Activated CD8-positive, alpha-beta memory T cell treated with anti-CD3 and anti-CD28 coated beads for 24 hours (primary cell): ENCODE data around the gene UBQLNL.

Experiments used
- DNase-seq: peaks from one replicate; pipeline ENCODE4 v3.0.0-alpha.2; 2020

The UBQLNL gene

DNA sequence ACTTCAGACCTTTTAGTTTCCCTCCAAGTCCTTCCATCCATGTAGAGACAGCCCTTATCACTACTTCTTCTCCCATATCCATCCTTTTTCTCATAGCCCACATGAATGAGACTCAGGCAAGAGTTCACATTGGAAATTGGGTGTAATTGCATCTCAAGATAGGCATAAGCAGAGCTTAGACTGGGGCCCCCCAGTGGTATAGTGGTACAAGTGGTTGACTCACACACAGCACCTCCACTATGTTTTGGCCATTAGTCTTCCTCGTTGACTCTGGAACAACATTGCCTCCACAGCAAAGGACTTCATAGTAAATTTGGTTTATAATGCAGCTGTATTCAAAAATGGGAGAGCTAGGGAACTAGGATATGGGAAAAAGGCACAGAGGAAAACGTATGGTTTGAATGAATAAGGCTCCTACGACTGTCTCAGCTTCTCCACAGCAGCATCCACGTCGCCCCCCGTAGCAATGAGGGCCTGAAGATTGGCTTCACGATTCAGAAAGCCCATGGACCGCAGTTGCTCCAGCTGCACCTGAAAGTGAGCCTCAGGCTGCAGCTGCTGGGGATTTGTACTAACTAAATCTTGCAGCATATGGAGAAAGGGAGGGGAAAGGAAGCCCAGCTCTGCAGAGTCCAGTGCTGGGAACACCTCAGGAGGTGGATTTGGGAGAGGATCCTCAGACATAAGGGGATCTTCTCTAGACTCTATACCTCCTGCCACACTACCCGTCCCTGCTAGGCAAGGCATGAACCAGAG lies 9.1 kb downstream of the UBQLNL start:
- DNase-seq, result no peak

DNA sequence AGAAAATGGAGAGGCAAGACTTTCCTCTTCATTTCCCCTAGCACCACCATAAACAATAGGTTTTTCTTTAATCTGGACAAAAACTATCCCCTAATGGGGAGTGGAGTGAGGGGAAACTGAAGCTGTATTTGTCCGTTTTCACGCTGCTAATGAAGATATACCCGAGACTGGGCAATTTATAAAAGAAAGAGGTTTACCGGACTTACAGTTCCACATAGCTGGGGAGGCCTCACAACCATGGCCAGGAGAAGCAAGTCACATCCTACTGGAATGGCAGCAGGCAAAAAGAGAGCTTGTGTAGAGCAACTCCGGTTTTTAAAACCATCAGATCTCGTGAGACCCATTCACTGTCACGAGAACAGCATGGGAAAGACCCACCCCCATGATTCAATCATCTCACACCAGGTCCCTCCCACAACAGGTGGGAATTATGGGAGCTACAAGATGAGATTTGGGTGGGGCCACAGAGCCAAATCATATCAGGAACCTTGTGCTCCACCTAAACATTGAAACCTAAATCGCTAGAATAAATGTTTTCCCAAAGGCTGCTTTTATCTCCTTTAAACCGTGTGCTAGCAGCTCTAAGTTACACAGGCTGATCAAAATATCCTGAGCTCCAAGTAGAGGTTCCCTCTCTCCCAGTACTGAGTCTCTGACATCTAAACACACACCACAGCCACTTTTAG lies 11.0 kb downstream of the UBQLNL start:
- DNase-seq, result no peak

DNA sequence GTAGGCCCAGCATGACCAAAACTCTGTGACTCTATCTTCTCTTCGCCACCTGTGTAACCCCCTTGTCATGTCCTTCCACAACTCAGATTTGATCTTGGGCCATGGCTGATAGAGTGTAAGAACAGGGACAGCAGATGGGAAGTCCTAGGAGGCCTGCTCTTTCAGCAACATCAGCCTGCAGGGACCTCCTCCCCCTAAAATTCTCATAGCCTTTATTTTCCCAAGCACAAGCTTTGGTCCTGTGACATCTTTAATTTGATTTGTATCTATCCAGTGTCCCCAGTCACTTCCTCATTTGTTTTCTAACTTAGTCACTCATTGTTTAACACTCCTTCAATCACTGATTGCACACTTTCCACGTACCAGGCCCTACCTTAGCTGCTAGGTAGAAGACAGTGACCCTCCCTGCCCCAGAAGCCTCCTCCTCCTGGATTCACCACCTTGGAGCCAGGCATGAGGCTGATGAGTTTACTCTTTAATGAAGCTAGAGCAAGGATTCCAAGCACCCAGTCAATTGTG lies 12.0 kb downstream of the UBQLNL start:
- DNase-seq, result no peak

DNA sequence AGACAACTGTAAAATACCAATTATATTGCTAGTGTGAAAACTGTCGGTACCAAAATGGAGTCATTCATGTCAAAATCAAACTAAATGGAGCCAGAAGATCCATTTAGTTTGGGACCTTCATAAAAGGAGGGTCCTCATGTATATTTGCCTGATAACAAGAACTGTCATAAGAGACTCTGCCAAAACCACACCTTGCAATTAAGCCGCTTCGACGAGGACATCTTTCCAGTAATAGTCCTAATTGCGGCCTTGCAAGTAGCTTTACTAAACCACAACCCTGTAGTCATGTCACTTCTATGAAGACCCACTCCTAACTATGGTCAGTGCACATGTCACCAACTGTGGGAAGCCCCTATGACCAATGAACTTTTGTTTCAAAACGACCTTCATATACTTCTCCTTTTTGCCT lies 16.1 kb downstream of the UBQLNL start:
- DNase-seq, result no peak

DNA sequence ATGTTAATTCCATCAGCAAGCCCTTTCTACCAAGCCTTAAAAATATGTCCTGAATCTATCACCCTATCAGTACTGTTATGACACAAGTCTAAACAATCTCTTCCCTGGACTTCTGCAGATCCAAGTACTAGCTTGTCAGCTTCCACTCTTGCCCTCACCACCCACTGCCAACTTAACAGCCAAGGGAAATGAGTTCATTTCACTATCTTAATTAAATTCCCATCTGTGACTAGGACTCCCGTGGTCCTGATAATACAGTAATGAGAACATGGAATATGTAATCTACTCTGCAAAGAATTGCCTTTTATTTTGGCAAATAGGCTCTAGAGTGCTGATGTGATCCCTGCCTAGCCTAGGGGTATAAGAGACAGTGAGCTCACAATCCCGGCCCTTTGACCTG lies 16.8 kb downstream of the UBQLNL start:
- no peak for DNase-seq

DNA sequence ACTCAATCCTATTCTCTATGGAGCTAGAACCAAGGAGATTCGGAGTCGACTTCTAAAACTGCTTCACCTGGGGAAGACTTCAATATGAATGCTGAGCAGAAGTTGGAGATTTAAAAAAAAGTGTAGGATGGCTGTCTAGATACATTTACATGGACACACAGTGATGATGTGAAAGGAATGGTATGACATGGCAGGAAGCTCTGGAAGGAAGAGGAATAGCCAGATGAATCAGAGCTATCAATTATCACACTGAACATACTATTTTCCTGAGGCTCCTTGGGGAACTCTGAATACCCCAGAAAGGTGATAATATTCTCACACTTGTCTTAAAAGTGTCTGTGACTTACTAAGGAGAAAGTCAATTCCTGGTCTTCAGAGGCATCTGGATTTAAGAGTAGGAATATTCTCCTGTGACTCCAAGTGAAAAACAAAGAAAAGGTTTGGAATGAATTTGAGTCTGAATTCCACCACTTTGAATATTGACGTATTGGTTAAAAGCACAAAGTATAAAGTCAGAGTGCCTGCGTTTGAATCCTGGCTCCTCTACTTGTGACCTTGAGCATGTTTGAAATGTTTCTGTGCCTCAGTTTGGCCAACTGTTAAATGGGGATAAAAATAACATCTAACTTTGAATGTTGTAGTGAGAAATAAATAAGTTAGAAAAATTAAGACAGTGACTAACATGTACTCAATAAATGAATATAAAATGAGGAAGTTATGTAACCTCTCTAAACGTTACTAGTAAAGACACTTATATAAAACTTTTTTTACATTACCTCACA lies 26.7 kb downstream of the UBQLNL start:
- no peak for DNase-seq

DNA sequence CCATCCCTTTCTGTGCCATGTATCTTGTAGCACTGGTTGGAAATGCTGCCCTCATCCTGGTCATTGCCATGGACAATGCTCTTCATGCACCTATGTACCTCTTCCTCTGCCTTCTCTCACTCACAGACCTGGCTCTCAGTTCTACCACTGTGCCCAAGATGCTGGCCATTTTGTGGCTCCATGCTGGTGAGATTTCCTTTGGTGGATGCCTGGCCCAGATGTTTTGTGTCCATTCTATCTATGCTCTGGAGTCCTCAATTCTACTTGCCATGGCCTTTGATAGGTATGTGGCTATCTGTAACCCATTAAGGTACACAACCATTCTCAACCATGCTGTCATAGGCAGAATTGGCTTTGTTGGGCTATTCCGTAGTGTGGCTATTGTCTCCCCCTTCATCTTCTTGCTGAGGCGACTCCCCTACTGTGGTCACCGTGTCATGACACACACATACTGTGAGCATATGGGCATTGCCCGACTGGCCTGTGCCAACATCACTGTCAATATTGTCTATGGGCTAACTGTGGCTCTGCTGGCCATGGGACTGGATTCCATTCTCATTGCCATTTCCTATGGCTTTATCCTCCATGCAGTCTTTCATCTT lies 27.6 kb downstream of the UBQLNL start:
- no peak for DNase-seq

DNA sequence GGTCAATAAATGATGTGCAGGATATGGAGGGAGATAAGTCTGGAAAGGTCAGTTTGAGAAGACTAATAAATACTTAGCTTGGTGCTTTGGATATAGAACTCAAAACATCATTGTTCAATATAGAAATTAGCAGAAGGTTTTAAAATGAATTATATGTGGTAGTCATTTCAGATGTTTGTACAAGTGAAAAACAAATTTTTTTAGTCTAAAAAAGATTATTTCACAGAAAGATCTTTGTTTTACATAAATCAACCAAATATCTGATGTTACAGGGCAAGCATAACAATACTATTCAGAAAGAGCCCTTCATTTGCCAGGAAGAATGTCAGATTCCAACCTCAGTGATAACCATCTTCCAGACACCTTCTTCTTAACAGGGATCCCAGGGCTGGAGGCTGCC lies 28.1 kb downstream of the UBQLNL start, which contains the start of gene OR52D1:
Gene OR52D1 (plus strand): TSS at position 301 of the 400 bp plus-strand sequence. CDS start 22 bp downstream, at position 323.
- DNase-seq, result no peak

DNA sequence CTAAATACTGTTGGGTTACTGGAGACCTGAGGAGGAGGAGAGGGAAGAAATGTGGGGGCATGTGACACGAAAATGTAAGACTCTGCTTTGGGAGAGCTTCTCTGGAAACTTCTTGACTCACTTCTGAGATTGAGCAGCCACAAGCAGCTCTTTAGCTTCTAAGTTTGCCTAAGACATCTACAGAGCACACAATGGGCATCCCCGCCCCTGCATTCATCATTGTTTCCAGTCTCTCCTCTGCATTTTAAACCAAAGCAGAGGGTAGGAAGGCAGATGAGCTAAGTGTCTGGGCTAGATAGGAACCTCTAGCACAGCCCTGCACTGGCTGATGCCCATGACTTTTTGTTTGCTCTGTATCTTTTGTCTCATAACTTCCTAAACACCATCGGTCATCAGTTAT lies 30.1 kb downstream of the UBQLNL start:
- no peak for DNase-seq

DNA sequence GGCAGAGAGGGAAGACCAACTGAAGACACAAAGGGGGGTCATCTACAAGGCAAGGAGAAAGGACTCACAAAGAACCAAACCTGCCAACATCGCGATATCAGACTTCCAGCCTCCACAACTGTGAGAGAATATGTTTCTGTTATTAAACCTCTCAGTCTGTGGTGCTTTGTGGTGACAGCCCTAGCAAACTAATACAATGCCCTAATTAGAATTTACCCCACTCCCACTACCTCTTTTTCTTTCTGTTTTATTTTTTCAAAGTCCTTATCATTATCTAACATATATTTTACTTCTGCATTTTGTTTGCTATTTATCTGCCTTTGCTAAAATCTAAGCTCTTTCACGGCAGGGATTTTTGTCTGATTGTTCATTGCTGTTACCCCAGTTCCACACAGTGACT lies 30.5 kb downstream of the UBQLNL start:
- no peak for DNase-seq

DNA sequence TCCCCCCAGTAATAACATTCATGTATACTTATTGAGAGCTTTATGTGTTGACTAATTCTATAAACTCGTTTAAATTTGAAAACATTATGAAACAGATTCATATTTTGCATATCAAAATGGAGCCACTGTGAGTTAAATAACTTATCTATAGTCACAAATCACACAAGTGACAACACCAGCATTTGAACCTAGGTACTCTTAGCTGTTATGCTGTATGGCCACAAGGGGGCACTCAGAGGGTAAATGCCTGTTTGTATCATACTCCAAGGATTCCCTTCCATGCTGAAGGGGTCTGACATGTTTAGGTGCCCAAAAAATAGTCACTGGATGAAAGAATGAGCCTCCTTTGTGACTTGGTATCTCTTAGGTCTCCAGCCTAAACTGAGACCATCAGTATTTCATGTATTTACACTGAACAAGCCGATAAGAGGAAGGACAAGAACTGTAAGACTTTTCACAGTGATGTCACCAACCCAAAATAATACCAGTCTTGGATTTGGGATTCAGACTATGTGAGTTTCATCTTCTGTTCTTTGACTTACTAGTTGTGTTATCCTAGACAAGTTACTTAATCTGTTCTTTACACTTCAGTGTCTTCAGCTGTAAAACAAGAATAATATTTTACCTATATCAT lies 40.2 kb downstream of the UBQLNL start:
- no peak for DNase-seq

DNA sequence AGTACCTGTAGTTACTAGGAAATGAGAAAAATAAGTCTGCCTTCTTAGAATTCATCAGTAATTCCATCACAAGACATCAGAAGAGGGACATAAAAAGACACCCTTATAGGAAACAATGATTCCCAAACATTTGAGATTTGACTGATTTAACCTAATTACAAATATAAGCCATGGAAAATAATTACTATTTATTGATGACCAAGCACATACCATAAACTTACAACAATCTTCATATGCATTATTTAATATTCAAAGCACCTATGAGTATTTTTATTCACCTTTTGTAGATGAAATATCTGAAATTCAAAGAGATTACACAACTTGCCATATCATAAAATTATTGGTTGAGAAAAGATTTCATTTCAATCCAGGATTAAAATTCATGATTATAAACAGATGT lies 42.6 kb downstream of the UBQLNL start:
- DNase-seq, result no peak

DNA sequence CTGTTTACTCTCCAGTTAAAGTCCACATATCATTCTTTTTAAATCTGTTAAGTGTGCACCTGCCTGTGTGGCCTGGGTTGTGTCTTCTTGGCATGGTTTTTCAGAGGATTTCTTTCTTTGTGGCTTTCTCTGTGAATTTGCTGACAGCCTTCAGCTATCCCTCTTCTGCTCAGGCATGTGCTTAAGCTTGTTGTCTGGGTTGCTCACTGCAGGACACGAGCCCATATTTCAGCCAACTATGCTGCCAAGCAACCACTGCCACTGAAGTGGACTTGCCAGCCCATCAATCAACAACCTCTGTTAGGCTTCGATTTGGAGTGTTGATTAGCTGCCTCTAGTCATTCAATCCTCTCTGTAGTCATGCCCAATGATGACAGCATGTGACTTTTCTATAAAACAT lies 49.0 kb downstream of the UBQLNL start:
- no peak for DNase-seq
